Calu3 (cell line): ENCODE data around the gene CACNA1D. TPM values are rescaled to one million over a fixed set of nuclear protein-coding genes. Genes with fewer than 3 reads are reported as not detected.

ENCODE experiments used
- BruUV-seq: library from RNA; stranded (reverse); fragments of 400-500 nt; replicated peaks from 2 replicates; lab custom pipeline; 2021; lab: Mats Ljungman, UMichigan
- CTCF ChIA-PET: fragments of 300-600 bp; sonication (Branson Sonifier 250); formaldehyde crosslinking; loops from one replicate; lab custom pipeline; 2022; ENCODE audit warnings: antibody characterized with exemption; lab: Charles Lee
- DNase-seq: peaks from one replicate; pipeline ENCODE4 v3.0.0; 2022
- H3K27ac Mint-ChIP-seq: one replicate; pipeline ENCODE4 v1.8.0; 2022; ENCODE audit warnings: mixed read lengths; ENCODE audit not compliant: unreplicated experiment
- H3K27me3 Mint-ChIP-seq: one replicate; pipeline ENCODE4 v1.8.0; 2022; ENCODE audit warnings: mixed read lengths; ENCODE audit not compliant: unreplicated experiment
- H3K36me3 Mint-ChIP-seq: one replicate; pipeline ENCODE4 v1.8.0; 2022; ENCODE audit warnings: mild to moderate bottlenecking, moderate library complexity, mixed read lengths; ENCODE audit not compliant: insufficient read depth, unreplicated experiment
- H3K4me1 Mint-ChIP-seq: one replicate; pipeline ENCODE4 v1.8.0; 2022; ENCODE audit warnings: mild to moderate bottlenecking, low read depth, mixed read lengths; ENCODE audit not compliant: unreplicated experiment
- H3K4me3 Mint-ChIP-seq: one replicate; pipeline ENCODE4 v1.8.0; 2022; ENCODE audit warnings: mild to moderate bottlenecking, low read depth, moderate library complexity, mixed read lengths; ENCODE audit not compliant: unreplicated experiment
- H3K9me3 Mint-ChIP-seq: one replicate; pipeline ENCODE4 v1.8.0; 2022; ENCODE audit warnings: low read depth, mixed read lengths; ENCODE audit not compliant: unreplicated experiment
- CTCF ChIP-seq: fragments of 200-600 bp; IDR thresholded peaks from one replicate; pipeline ENCODE4 v1.8.0; 2022; ENCODE audit warnings: antibody characterized with exemption; ENCODE audit not compliant: unreplicated experiment
- intact Hi-C: fragments of 100-400 bp; cut with micrococcal nuclease; formaldehyde crosslinking; loops from one replicate; pipeline ENCODE4 v1.10.0; 2022; ENCODE audit not compliant: unreplicated experiment
- total RNA-seq: library from RNA; stranded (reverse); gene quantifications from 2 replicates; pipeline ENCODE4 v1.2.3, GENCODE V29; 2022

The CACNA1D gene
- total RNA-seq, 1 experiment from 2014 or later = 48.3 TPM

GRCh38 chr3:53809764-53810400 lies 315.5 kb downstream of the CACNA1D start:
- H3K36me3 Mint-ChIP-seq = peaks cover 23% of the 10 kb centered on the region
- BruUV-seq = no TSS peak
- peaks cover 13% of the 10 kb centered on the region for H3K4me1 Mint-ChIP-seq
- intact Hi-C loops = no loop called here
- H3K27ac Mint-ChIP-seq = no peak overlapping the region
- no peaks in the 10 kb centered on the region for H3K27me3 Mint-ChIP-seq
- H3K4me3 Mint-ChIP-seq = no peak overlapping the region
- no peaks in the 10 kb centered on the region for H3K9me3 Mint-ChIP-seq
- no peak for DNase-seq
- TF ChIP-seq CTCF = no peak
- CTCF ChIA-PET = no interaction called here

DNA sequence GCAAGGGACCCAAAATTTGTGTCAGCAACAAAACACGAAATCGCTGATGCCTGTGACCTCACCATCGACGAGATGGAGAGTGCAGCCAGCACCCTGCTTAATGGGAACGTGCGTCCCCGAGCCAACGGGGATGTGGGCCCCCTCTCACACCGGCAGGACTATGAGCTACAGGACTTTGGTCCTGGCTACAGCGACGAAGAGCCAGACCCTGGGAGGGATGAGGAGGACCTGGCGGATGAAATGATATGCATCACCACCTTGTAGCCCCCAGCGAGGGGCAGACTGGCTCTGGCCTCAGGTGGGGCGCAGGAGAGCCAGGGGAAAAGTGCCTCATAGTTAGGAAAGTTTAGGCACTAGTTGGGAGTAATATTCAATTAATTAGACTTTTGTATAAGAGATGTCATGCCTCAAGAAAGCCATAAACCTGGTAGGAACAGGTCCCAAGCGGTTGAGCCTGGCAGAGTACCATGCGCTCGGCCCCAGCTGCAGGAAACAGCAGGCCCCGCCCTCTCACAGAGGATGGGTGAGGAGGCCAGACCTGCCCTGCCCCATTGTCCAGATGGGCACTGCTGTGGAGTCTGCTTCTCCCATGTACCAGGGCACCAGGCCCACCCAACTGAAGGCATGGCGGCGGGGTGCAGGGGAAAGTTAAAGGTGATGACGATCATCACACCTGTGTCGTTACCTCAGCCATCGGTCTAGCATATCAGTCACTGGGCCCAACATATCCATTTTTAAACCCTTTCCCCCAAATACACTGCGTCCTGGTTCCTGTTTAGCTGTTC lies 316.9 kb downstream of the CACNA1D start:
- H3K4me1 Mint-ChIP-seq = peaks cover 7% of the 10 kb centered on the region
- no peaks in the 10 kb centered on the region for H3K9me3 Mint-ChIP-seq
- CTCF ChIA-PET = no interaction called here
- no peak overlapping the region for H3K27ac Mint-ChIP-seq
- no peaks in the 10 kb centered on the region for H3K27me3 Mint-ChIP-seq
- no peak for TF ChIP-seq CTCF
- intact Hi-C loops = no loop called here
- BruUV-seq = no TSS peak
- H3K36me3 Mint-ChIP-seq = peaks cover 27% of the 10 kb centered on the region
- DNase-seq = no peak
- H3K4me3 Mint-ChIP-seq = no peak overlapping the region

DNA sequence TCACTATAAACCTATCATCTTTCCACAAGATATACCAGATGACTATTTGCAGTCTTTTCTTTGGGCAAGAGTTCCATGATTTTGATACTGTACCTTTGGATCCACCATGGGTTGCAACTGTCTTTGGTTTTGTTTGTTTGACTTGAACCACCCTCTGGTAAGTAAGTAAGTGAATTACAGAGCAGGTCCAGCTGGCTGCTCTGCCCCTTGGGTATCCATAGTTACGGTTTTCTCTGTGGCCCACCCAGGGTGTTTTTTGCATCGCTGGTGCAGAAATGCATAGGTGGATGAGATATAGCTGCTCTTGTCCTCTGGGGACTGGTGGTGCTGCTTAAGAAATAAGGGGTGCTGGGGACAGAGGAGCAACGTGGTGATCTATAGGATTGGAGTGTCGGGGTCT lies 318.0 kb downstream of the CACNA1D start:
- no peaks in the 10 kb centered on the region for H3K4me1 Mint-ChIP-seq
- no peaks in the 10 kb centered on the region for H3K9me3 Mint-ChIP-seq
- H3K36me3 Mint-ChIP-seq = peaks cover 29% of the 10 kb centered on the region
- no TSS peak for BruUV-seq
- H3K27me3 Mint-ChIP-seq = no peaks in the 10 kb centered on the region
- no peak for TF ChIP-seq CTCF
- CTCF ChIA-PET = no interaction called here
- intact Hi-C loops = no loop called here
- no peak for DNase-seq
- no peak overlapping the region for H3K4me3 Mint-ChIP-seq
- H3K27ac Mint-ChIP-seq = no peak overlapping the region

DNA sequence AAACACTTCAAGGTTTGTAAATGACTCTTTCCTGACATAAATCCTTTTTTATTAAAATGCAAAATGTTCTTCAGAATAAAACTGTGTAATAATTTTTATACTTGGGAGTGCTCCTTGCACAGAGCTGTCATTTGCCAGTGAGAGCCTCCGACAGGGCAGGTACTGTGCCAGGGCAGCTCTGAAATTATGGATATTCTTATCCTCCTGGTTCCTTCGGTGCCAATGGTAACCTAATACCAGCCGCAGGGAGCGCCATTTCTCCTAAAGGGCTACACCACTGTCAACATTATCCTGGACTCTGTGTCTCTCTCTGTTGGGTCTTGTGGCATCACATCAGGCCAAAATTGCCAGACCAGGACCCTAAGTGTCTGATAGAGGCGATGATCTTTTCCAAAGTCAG lies 318.8 kb downstream of the CACNA1D start:
- Mint-ChIP-seq H3K4me3 (no peak overlapping the region), H3K27ac (no peak overlapping the region), H3K36me3 (peaks cover 37% of the 10 kb centered on the region), H3K4me1 (no peaks in the 10 kb centered on the region), H3K9me3 (no peaks in the 10 kb centered on the region), H3K27me3 (no peaks in the 10 kb centered on the region)
- no peak for TF ChIP-seq CTCF
- no TSS peak for BruUV-seq
- CTCF ChIA-PET = no interaction called here
- intact Hi-C loops = no loop called here
- no peak for DNase-seq
